ENCODE data around the gene PRRG3.
"Not testable (repeated sequence)": the region's sequence is repeated elsewhere in the genome, so short reads cannot be mapped to it uniquely, and the experiment has no call there.

Gene PRRG3

DNA sequence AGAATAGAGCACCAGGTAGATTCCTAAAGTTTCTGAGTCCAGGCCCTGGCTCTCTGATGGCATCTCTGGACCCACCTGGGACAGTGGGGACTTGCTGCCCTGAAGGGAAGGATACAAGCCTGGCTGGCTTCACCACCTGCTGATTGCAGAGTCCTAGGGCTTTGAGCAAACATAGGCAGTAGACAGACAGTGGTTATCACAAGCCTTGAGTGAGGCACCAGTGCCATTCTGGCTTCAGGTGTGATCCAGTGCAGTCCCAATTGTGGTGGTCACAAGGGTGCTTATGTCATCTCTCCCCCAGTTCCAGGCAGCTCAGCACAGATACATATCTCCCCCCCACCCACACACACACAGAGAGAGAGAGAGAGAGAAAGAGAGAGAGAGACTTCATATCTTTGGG is 6.6 kb upstream of the PRRG3 start:
- POLR2A ChIA-PET: no interaction called here
- CTCF ChIA-PET: no interaction called here
- DNase-seq (ENCODE audit: extremely low spot score): no peak
- TF ChIP-seq, protein P1, sequence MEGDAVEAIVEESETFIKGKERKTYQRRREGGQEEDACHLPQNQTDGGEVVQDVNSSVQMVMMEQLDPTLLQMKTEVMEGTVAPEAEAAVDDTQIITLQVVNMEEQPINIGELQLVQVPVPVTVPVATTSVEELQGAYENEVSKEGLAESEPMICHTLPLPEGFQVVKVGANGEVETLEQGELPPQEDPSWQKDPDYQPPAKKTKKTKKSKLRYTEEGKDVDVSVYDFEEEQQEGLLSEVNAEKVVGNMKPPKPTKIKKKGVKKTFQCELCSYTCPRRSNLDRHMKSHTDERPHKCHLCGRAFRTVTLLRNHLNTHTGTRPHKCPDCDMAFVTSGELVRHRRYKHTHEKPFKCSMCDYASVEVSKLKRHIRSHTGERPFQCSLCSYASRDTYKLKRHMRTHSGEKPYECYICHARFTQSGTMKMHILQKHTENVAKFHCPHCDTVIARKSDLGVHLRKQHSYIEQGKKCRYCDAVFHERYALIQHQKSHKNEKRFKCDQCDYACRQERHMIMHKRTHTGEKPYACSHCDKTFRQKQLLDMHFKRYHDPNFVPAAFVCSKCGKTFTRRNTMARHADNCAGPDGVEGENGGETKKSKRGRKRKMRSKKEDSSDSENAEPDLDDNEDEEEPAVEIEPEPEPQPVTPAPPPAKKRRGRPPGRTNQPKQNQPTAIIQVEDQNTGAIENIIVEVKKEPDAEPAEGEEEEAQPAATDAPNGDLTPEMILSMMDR (IDR thresholded peaks at IDR 0.05; ENCODE audit: control extremely low read depth, extremely low read depth, low read depth, missing control alignments): no peak

DNA sequence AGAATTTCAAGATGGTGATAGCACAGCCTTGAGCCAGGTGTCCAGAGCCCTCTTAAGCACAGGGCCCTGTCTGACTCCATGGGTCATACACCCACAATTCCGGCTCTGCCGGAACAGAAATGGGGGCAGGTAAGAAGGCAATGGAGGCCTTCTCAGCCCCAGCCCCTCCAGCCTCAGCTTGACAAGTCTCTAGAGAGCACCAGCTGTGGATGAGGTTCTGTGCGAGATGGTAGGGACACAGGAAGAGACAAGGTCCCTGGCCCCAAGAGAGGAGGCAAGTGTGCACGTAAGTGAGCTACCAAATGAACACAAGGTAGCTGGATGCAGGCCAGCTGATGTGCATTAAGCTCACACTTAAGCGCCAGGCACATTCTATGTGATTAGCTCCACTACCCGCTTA is 2.4 kb upstream of the PRRG3 start:
- CTCF ChIA-PET: no interaction called here
- POLR2A ChIA-PET: no interaction called here
- TF ChIP-seq, protein P1 (IDR thresholded peaks at IDR 0.05; ENCODE audit: control extremely low read depth, extremely low read depth, low read depth, missing control alignments): no peak
- no peak for DNase-seq (ENCODE audit: extremely low spot score)

GRCh38 chrX:151694121-151694520 is 1.1 kb upstream of the PRRG3 start:
- CTCF ChIA-PET: no interaction called here
- POLR2A ChIA-PET: no interaction called here

DNA sequence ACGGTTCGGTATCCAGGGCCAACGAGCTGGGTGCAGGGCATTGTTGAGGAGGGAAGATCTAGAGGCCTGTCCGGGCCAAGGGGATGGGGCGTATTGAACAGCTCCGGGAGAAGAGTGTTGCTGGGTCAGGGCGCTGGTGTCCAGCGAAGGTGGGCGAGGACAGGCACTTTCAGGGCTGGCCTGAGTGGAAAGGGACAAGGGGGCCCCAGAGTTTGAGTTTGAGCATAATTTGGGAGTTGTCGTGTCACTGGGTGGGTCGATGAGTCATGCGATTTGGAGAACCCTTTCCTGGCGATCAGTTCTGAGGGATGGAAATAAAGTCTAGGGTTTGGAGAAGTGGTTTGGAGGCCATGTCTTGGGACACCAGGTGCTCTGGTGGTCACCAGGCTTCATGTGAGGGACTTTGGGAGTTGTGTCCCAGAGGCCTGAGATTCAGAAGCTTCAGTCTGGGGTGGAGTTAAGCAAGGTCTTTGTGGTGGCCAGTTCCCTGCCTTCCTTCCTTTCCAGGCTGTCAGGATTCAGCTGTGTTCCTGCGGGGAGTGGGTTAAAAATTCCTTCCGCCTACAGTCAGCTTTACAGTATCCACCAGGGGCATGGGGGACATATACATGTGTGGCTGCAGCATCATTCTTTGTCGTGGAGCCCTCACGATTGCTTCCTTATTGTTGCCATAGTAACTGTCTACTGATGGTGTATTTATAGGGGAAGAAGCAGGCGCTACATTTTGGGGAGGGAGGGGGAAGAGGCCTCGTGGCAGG is 504 bp downstream of the PRRG3 start:
- no peak for DNase-seq (ENCODE audit: extremely low spot score)
- ChIA-PET CTCF (interaction anchor here (0.8 kb wide), 1 partner anchor 19 kb away, joined by 3 read pairs; no protein-coding TSS in a partner anchor), POLR2A (no interaction called here)
- TF ChIP-seq, protein P1 (IDR thresholded peaks at IDR 0.05; ENCODE audit: control extremely low read depth, extremely low read depth, low read depth, missing control alignments): no peak

More at GRCh38 chrX:151694121-151694520, 1.1 kb upstream of the PRRG3 start:
- DNase-seq (ENCODE audit: extremely low spot score): no peak
- TF ChIP-seq, protein P1 (IDR thresholded peaks at IDR 0.05; ENCODE audit: control extremely low read depth, extremely low read depth, low read depth, missing control alignments): no peak

GRCh38 chrX:151697082-151697481 is 1.8 kb downstream of the PRRG3 start:
- CTCF ChIA-PET; POLR2A ChIA-PET; DNase-seq (ENCODE audit: extremely low spot score): not testable (repeated sequence)

GRCh38 chrX:151697522-151697921 is 2.3 kb downstream of the PRRG3 start:
- CTCF ChIA-PET: no interaction called here

DNA sequence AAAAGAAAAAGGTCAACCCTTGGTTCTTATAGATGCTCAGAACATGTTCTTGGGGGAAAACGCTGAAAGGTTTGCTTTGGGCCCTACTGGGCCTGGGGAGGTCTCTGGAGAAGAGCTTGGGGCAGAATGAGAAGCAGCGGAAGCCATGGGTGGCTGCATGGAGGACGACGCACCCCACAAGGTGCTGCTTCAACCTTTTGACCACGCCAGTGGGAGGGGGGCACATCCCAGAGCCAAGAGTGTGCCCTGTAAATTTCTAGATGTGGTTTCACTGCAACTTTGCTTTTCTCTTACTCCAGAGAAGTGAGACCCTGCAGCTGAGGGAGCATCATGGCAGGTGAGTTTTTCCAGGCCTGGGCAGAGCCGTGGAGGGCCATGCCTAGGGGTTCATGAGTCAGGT is 3.2 kb downstream of the PRRG3 start:
- POLR2A ChIA-PET: no interaction called here
- TF ChIP-seq, protein P1 (IDR thresholded peaks at IDR 0.05; ENCODE audit: control extremely low read depth, extremely low read depth, low read depth, missing control alignments): no peak
- CTCF ChIA-PET: no interaction called here
- no peak for DNase-seq (ENCODE audit: extremely low spot score)

More at GRCh38 chrX:151697522-151697921, 2.3 kb downstream of the PRRG3 start:
- DNase-seq (ENCODE audit: extremely low spot score): no peak
- POLR2A ChIA-PET: no interaction called here
- TF ChIP-seq, protein P1 (IDR thresholded peaks at IDR 0.05; ENCODE audit: control extremely low read depth, extremely low read depth, low read depth, missing control alignments): no peak

Data from GM10248 (cell line).